ENCODE data around the gene FHAD1. TPM values are rescaled to one million over a fixed set of nuclear protein-coding genes. Genes with fewer than 3 reads are reported as not detected.
"Not testable (repeated sequence)": the region's sequence is repeated elsewhere in the genome, so short reads cannot be mapped to it uniquely, and the experiment has no call there.

Gene FHAD1
- total RNA-seq, 1 donor from 2014 or later = 0.99 TPM

DNA sequence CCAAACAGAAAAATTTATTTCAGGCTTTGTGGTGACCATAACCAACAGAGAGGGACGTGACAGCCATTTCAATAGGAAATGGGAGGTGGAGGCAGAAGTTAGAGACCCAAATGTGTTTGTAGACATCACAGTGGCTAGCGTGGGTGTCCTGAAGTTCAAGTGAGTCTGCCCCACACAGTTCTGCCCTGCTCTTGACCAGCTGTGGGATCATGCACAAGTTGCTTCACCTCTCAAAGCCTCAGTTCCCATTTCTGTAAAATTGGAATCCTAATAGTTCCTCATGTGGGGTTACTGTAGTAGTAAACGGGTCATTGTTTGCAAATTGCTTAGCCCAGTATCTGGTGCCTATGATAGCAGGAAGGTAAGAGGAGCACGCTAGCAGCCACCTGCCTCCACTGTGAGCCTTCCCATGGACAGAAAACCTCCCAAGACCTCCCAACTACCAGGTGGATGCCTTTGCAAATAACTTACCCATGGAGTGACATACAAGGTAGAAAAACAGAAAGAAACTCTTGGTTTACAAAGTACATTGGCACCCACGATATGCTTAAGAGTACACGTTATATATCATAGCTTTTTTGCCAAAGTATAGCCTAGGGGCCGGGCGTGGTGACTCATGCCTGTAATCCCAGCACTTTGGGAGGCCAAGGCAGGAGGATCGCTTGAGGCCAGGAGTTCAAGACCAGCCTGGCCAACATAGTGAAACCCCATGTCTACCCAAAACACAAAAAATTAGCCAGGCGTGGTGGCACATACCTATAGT lies 29.1 kb downstream of the FHAD1 start:
- no peak for DNase-seq (ENCODE audit: low read depth)

DNA sequence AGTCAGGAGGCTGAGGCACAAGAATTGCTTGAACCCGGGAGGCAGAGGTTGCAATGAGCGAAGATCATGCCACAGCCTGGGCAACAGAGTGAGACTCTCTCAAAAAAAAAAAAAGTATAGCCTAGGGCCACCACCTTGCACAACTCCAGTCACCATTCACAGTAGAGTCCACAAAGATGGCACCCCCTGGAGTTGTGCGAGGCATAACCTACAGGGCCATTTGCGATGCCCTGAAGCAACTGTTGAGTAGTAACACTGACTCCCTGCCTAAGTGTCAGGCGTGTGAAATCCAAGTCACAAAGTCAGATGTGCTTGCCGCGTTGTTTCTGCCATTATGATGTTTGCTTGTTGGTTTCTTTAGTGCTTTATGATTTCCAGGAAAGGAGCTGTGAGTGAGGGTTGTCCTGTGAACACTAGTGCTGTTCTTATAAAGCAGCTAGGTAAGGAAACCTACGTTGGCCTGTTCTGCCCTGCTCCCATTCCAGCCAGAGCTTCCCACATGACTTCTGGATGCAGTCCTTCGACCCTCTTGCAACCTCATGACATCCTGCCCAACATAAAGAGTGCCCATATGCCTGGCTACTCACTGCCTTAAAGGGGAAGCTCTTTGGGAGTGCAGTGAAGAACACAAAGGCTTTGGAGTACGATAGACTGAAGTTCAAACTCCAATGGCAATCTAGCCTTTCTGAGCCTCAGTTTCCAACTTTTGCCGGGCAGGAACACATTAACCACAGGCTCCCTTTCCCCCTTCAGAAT lies 29.8 kb downstream of the FHAD1 start:
- no peak for DNase-seq (ENCODE audit: low read depth)

GRCh38 chr1:15277447-15277838 lies 30.4 kb downstream of the FHAD1 start:
- no peak for DNase-seq (ENCODE audit: low read depth)

DNA sequence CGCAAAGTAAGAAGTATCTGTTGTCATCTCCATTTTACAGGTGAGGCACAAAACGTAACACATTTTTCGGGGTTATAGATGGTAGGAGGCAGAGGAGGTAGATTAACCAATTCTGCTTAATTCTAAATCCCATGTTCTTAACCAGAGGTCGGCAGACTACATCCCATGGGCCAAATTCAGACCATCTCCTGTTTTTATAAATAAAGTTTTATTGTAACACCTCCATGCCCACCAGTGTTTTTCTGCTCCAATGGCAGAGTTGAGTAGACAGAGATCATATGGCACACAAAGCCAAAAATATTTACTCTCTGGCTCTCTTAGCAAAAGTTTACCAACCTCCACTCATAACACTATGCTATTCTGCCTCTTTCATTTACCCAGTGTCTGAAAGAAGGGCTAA lies 30.9 kb downstream of the FHAD1 start:
- DNase-seq (ENCODE audit: low read depth) = no peak

- no peak for DNase-seq (ENCODE audit: low read depth)
These were observed 32.7 kb downstream of the FHAD1 start for GRCh38 chr1:15279576-15280230.

DNA sequence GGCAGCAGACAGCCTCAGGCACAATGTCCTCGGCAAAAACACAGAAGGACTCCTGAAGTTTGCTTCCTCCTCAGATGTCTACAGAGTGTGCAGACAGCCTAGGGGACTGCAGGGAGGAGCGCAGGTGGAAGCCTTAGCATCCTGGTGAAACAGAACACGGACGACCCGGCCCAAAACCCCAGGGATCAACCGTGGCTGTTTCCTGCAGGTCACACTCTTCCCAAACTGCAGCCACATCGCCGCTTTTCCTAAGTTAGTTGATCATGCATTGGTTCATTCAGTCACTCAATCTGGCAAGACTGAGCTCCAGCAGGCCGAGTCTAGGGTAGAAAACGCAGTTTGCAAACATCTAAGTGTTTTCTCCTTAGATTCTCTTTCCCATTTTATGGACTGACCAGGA lies 33.4 kb downstream of the FHAD1 start:
- no peak for DNase-seq (ENCODE audit: low read depth)

- DNase-seq (ENCODE audit: low read depth) = no peak
These were observed 35.0 kb downstream of the FHAD1 start for GRCh38 chr1:15282038-15282437.

DNA sequence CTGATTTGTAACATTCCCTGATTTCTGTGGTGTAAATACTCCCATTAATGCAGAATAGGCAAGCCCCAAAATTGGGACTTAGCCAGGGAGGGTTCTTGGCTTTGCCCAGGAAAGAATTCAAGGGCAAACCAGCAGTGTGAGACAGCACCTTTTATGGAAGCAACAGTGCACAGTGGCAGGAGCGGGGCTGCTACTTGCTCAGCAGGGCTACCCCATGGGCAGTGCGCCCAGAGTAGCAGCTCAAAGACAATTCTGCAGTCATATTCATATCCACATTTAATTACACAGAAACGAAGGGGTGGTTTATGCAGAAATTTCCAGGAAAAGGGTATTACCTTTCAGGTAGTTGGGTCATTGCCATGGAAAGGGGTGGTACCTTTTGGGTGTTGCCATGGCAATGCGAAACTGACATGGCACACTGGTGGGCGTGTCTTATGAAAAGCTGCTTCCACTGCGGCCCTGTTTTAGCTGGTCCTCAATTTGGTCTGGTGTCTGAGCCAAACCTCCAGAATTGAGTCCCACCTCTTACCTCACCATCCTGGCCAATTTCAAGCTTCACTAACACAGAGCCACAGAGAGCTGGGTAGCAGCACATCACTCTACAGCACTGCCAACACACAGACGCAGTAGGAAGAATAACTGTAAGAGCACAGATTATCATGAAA lies 35.9 kb downstream of the FHAD1 start:
- peak; percentile 17 for DNase-seq (ENCODE audit: low read depth)

DNA sequence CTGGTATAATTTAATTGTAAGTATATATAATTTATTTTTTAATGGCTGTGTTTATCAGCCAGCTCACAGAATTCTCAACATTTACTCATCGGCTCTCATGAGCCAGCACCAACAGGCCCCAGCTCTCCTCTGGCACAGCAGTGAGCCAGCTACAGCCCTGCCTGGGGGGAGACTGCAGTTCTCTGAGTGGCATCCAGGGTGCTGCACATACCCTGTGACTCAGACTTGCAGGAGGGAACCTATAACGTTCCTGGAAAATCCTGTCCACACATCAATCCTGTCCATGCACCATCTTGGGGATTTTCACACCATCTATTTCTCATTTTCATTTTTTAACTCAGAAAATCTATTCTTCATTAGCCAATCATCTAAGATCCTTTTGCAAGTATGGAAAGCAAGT lies 36.5 kb downstream of the FHAD1 start:
- peak; percentile 21 for DNase-seq (ENCODE audit: low read depth)

- no peak for DNase-seq (ENCODE audit: low read depth)
These were observed 39.4 kb downstream of the FHAD1 start for GRCh38 chr1:15286452-15286851.

DNA sequence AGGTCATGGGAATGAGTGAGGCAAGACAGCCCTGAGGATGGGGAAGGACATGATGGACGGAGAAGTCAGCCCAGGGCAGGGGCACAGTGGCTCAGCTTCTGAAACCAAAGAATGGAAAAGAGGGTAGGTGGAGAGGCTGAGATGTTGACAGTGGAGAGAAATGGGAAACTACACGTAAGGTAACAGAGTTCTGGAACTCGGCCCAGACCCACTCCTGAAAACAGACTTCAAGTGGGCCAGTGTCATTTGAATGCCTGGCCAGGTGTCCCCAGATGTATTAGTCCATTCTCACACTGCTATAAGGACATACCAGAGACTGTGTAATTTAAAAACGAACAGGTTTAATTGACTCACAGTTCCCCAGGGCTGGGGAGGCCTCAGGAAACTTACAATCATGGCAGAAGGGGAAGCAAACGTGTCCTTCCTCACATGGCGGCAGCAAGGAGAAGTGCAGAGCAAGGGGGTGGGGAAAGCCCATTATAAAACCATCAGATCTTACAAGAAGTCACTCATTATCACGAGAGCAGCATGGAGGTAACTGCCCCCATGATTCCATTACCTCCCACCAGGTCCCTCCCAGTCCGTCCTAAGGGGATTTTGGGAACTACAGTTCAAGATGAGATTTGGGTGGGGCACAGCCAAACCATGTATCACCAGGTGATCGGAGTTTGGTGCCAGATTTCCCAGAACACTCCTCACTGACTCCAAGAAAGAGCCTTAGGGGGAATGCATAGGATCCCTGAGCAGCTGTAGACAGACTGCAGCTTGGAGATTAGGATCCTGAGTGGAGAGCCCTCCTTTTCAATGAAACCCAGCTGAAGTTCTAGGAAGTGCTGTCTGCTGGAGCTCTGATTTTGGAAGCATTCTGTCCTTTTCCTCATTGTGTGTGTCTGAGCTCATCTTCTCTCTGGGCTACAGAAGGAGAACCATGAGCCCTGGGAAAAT lies 40.3 kb downstream of the FHAD1 start:
- no peak for DNase-seq (ENCODE audit: low read depth)

- peak; percentile 62 for DNase-seq (ENCODE audit: low read depth)
These were observed 41.3 kb downstream of the FHAD1 start for GRCh38 chr1:15288173-15288926.

DNA sequence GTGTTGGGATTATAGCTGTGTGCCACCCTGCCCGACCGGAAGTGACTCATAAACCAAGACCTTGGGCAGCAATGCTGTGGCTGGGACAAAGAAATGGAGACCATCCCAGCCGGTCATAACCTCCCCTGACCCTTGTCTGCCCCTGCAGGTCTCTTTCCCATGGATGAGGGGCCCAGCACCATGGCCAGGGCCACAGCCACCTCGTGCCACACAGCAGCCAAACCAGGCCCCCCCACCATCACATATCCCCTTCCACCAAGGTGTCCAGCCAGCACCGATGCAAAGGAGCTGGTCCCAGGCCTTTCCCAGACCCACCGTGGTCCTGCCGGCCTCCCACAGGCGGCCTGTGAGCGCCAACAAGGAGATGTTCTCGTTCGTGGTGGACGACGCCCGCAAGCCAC lies 42.2 kb downstream of the FHAD1 start:
- no peak for DNase-seq (ENCODE audit: low read depth)

DNA sequence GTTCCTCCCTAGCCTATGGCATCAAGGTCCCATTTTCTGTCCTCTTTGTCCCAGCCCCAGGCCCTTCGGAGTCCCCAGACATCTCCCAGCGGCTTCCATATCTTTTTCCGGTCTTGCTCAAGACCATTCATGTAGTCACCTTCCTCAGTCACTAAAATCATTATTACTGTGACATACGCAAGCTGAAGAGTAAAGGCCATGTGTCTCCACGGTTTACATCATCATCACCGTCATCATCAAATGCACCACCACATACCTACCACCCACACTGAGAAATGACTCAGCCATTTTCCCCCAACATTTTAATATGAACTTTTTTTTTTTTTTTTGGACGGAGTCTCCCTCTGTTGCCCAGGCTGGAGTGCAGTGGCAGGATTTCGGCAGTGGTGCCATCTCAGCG lies 43.4 kb downstream of the FHAD1 start:
- no peak for DNase-seq (ENCODE audit: low read depth)

- DNase-seq (ENCODE audit: low read depth) = no peak
These were observed 48.7 kb downstream of the FHAD1 start for GRCh38 chr1:15295696-15296095.

GRCh38 chr1:15296585-15297321 lies 49.7 kb downstream of the FHAD1 start:
- no peak for DNase-seq (ENCODE audit: low read depth)

- not testable (repeated sequence) for DNase-seq (ENCODE audit: low read depth)
These were observed 51.0 kb downstream of the FHAD1 start for GRCh38 chr1:15297975-15298374.

GRCh38 chr1:15299179-15299578 lies 52.2 kb downstream of the FHAD1 start:
- no peak for DNase-seq (ENCODE audit: low read depth)

GRCh38 chr1:15299806-15300205 lies 52.8 kb downstream of the FHAD1 start:
- DNase-seq (ENCODE audit: low read depth) = no peak
